WERI-Rb-1 (cell line): ENCODE measurements around the gene LSR.

Experiments used
- DNase-seq: peaks from one replicate; pipeline ENCODE4 v3.0.0-alpha.2; 2020
- H3K27ac ChIP-seq: fragments of 250-450 bp; sonication (Bioruptor Pico); 2 replicates; pipeline ENCODE4 v1.5.1; 2020; ENCODE audit warnings: mild to moderate bottlenecking, moderate library complexity
- H3K27me3 ChIP-seq: fragments of 250-450 bp; sonication (Bioruptor Pico); 2 replicates; pipeline ENCODE4 v1.5.1; 2021; ENCODE audit warnings: mild to moderate bottlenecking, low read depth, moderate library complexity; ENCODE audit not compliant: insufficient read depth, severe bottlenecking
- H3K36me3 ChIP-seq: fragments of 250-450 bp; sonication (Bioruptor Pico); 2 replicates; pipeline ENCODE4 v1.5.1; 2020; ENCODE audit warnings: mild to moderate bottlenecking, moderate library complexity
- H3K4me3 ChIP-seq: 2 replicates; pipeline ENCODE4 v1.5.1; 2011; ENCODE audit warnings: low read depth, mild to moderate bottlenecking, control low read depth, low read length
- H3K9me3 ChIP-seq: fragments of 250-450 bp; sonication (Bioruptor Pico); 2 replicates; pipeline ENCODE4 v1.5.1; 2021; ENCODE audit warnings: mild to moderate bottlenecking, moderate library complexity; ENCODE audit not compliant: severe bottlenecking
- TF ChIP-seq, protein P1 (sequence below): IDR thresholded peaks from 2 replicates; pipeline ENCODE4 v1.5.1; 2011; ENCODE audit warnings: low read depth, mild to moderate bottlenecking, control low read depth, inconsistent platforms, low read length

Gene LSR

DNA sequence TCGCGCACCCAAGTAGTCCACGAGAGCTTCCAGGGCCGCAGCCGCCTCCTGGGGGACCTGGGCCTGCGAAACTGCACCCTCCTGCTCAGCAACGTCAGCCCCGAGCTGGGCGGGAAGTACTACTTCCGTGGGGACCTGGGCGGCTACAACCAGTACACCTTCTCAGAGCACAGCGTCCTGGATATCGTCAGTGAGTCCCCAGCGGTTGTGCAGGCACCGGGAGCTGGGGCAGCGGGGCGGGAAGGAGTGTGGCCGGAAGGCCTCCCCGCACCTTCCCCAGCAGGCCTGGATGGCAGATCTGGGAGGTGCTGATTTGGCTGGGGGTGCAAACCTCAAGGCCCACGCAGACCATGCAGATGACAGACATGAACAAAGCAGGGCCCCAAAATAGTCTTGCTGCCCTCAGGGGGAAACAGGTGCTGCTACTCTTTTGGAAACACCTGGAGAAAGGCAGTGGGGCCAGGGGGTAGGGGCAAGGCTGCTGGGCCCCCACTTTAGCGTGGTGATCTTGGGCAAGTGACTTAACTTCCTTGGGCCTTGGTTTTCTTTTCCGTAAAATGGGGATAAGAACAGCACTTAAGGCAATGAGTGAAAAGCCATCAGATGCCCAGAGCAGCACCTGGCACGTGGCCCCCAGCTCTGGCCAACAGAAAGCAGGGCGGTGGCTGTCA is 47.1 kb downstream of the LSR start:
- TF ChIP-seq, protein P1, sequence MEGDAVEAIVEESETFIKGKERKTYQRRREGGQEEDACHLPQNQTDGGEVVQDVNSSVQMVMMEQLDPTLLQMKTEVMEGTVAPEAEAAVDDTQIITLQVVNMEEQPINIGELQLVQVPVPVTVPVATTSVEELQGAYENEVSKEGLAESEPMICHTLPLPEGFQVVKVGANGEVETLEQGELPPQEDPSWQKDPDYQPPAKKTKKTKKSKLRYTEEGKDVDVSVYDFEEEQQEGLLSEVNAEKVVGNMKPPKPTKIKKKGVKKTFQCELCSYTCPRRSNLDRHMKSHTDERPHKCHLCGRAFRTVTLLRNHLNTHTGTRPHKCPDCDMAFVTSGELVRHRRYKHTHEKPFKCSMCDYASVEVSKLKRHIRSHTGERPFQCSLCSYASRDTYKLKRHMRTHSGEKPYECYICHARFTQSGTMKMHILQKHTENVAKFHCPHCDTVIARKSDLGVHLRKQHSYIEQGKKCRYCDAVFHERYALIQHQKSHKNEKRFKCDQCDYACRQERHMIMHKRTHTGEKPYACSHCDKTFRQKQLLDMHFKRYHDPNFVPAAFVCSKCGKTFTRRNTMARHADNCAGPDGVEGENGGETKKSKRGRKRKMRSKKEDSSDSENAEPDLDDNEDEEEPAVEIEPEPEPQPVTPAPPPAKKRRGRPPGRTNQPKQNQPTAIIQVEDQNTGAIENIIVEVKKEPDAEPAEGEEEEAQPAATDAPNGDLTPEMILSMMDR: no peak
- Histone ChIP-seq H3K27me3 (no peaks in the 10 kb centered on the region), H3K9me3 (no peaks in the 10 kb centered on the region), H3K4me3 (no peak overlapping the region), H3K27ac (no peak overlapping the region), H3K36me3 (no peaks in the 10 kb centered on the region)
- no peak for DNase-seq

DNA sequence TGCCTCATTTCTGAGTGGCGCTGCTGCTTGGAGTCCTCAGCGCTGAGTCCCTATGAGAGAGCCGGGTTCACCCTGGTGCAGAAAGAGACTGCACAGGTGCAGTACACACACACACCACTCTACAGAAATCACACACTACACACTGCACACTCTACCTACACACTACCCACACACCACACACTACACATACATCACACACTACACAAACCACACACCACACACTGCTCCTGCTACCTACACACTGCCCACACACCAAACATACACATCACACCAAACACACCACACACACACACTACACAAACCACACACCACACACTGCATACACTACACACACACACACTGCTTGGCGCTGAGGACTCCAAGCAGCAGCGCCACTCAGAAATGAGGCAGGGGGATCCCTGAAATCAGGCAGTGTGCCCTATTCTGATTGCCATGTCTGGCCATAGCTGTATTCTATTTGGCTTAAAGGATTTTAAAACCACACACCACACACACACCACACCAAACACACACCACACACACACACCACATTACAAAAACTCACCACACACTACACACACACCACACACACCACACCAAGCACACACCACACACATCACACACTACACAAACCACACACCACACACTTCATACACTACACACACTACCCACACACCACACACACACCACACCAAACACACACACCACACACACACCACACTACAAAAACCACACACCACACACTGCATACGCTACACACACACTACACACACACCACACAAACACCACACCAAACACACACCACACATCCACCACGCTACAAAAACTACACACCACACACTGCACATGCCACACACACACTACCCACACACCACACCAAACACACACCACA is 48.1 kb downstream of the LSR start:
- Histone ChIP-seq H3K36me3 (no peaks in the 10 kb centered on the region), H3K9me3 (no peaks in the 10 kb centered on the region), H3K27me3 (no peaks in the 10 kb centered on the region), H3K4me3 (no peak overlapping the region), H3K27ac (no peak overlapping the region)
- DNase-seq: no peak
- TF ChIP-seq, protein P1: no peak

DNA sequence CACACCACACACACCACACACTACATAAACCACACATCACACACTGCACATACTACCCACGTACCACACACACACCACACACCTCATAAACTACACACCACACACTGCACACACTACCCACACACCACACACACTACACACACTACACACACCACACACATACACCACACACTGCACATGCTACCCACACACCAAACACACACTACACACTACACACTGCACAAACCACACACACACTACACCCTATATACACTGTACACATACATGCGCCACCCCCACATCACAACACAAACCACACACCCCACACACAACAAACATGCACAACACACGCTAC is 48.7 kb downstream of the LSR start:
- DNase-seq: no peak
- Histone ChIP-seq H3K36me3 (no peaks in the 10 kb centered on the region), H3K27ac (no peak overlapping the region), H3K9me3 (no peaks in the 10 kb centered on the region), H3K4me3 (no peak overlapping the region), H3K27me3 (no peaks in the 10 kb centered on the region)
- TF ChIP-seq, protein P1: no peak

DNA sequence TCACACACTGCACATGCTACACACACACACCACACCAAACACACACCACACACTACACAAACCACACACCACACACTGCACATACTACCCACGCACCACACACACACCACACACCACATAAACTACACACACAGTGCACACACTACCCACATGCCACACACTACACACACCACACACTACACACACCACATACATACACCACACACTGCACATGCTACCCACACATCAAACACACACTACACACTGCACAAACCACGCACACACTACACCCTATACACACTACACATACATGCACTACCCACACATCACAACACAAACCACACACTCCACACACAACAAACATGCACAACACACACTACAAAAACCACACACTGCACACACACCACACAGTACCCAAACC is 49.1 kb downstream of the LSR start:
- Histone ChIP-seq H3K27ac (no peak overlapping the region), H3K27me3 (no peaks in the 10 kb centered on the region), H3K4me3 (no peak overlapping the region), H3K36me3 (no peaks in the 10 kb centered on the region), H3K9me3 (no peaks in the 10 kb centered on the region)
- no peak for DNase-seq
- TF ChIP-seq, protein P1: no peak

DNA sequence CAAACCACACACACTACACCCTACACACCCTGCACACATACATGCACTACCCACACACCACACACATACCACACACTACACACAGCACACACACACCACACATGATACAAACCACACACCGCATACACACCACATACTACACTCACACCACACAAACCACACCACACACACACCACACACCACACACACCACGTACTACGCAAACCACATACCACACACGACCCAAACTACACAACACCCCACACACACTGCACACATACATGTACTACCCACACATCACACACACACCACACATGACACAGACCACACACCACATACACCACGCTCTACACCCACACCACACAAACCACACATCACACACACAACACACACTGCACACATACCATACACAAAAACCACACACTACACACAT is 49.8 kb downstream of the LSR start:
- no peaks in the 10 kb centered on the region for H3K36me3 ChIP-seq
- H3K9me3 ChIP-seq: no peaks in the 10 kb centered on the region
- no peaks in the 10 kb centered on the region for H3K27me3 ChIP-seq
- no peak overlapping the region for H3K27ac ChIP-seq
- no peak for DNase-seq
- TF ChIP-seq, protein P1: no peak
- no peak overlapping the region for H3K4me3 ChIP-seq
